H9 (cell line): ENCODE results near the gene TM9SF4. TPM values are rescaled to one million over a fixed set of nuclear protein-coding genes. Genes with fewer than 3 reads are reported as not detected.

ENCODE experiments used
- DNase-seq: peaks from one replicate; pipeline ENCODE4 v3.0.0-alpha.2; 2017
- H2AFZ ChIP-seq: one replicate; pipeline ENCODE4 v1.6.1; 2013; ENCODE audit warnings: mild to moderate bottlenecking, low read length, control low read depth, moderate library complexity
- H2AK5ac ChIP-seq: 2 replicates; pipeline ENCODE4 v1.6.1; 2013; ENCODE audit warnings: low read length, control low read depth, mixed read lengths; ENCODE audit not compliant: insufficient read length
- H2BK120ac ChIP-seq: one replicate; pipeline ENCODE4 v1.6.1; 2013; ENCODE audit warnings: low read depth, mild to moderate bottlenecking, low read length, control low read depth, inconsistent platforms; ENCODE audit not compliant: poor library complexity, severe bottlenecking
- H2BK12ac ChIP-seq: 2 replicates; pipeline ENCODE4 v1.6.1; 2013; ENCODE audit warnings: low read length, control low read depth, mixed read lengths, low read depth; ENCODE audit not compliant: insufficient read length
- H2BK15ac ChIP-seq: 2 replicates; pipeline ENCODE4 v1.6.1; 2013; ENCODE audit warnings: low read depth, low read length, control low read depth
- H2BK20ac ChIP-seq: one replicate; pipeline ENCODE4 v1.6.1; 2013; ENCODE audit warnings: low read depth, mild to moderate bottlenecking, low read length, control low read depth, inconsistent platforms; ENCODE audit not compliant: poor library complexity, severe bottlenecking
- H2BK5ac ChIP-seq: 2 replicates; pipeline ENCODE4 v1.6.1; 2013; ENCODE audit warnings: low read length, control low read depth, mixed read lengths; ENCODE audit not compliant: insufficient read length
- H3K14ac ChIP-seq: 2 replicates; pipeline ENCODE4 v1.6.1; 2013; ENCODE audit warnings: low read length, control low read depth; ENCODE audit not compliant: insufficient read depth
- H3K18ac ChIP-seq: 2 replicates; pipeline ENCODE4 v1.6.1; 2013; ENCODE audit warnings: low read depth, mild to moderate bottlenecking, mixed read lengths, low read length, control low read depth; ENCODE audit not compliant: insufficient read length
- H3K23ac ChIP-seq: 2 replicates; pipeline ENCODE4 v1.6.1; 2013; ENCODE audit warnings: low read length, control low read depth, mixed read lengths, low read depth; ENCODE audit not compliant: insufficient read length
- H3K23me2 ChIP-seq: 2 replicates; pipeline ENCODE4 v1.6.1; 2013; ENCODE audit warnings: low read depth, mild to moderate bottlenecking, mixed read lengths, low read length, control low read depth; ENCODE audit not compliant: insufficient read length, poor library complexity, severe bottlenecking
- H3K27ac ChIP-seq: 2 replicates; pipeline ENCODE4 v1.5.1; 2013; ENCODE audit warnings: low read length, control low read depth, mixed read lengths, low read depth; ENCODE audit not compliant: insufficient read length
- H3K27me3 ChIP-seq: 2 replicates; pipeline ENCODE4 v1.6.1; 2013; ENCODE audit warnings: low read length, control low read depth, inconsistent platforms; ENCODE audit not compliant: insufficient read depth
- H3K4ac ChIP-seq: 2 replicates; pipeline ENCODE4 v1.6.1; 2013; ENCODE audit warnings: low read depth, mild to moderate bottlenecking, control low read depth, inconsistent platforms, low read length, moderate library complexity
- H3K4me1 ChIP-seq: 2 replicates; pipeline ENCODE4 v1.6.1; 2013; ENCODE audit warnings: low read length, control low read depth, inconsistent platforms; ENCODE audit not compliant: insufficient read depth
- H3K4me2 ChIP-seq: 2 replicates; pipeline ENCODE4 v1.6.1; 2013; ENCODE audit warnings: low read length, control low read depth, mixed read lengths; ENCODE audit not compliant: insufficient read length, insufficient read depth
- H3K56ac ChIP-seq: 2 replicates; pipeline ENCODE4 v1.6.1; 2013; ENCODE audit warnings: low read depth, mild to moderate bottlenecking, mixed read lengths, low read length, control low read depth; ENCODE audit not compliant: insufficient read length
- H3K79me1 ChIP-seq: 2 replicates; pipeline ENCODE4 v1.6.1; 2013; ENCODE audit warnings: low read depth, mild to moderate bottlenecking, moderate library complexity, low read length, control low read depth, inconsistent platforms; ENCODE audit not compliant: insufficient read depth, poor library complexity, severe bottlenecking
- H3K79me2 ChIP-seq: 2 replicates; pipeline ENCODE4 v1.6.1; 2013; ENCODE audit warnings: low read length, control low read depth, inconsistent platforms; ENCODE audit not compliant: insufficient read depth
- H3K9ac ChIP-seq: 2 replicates; pipeline ENCODE4 v1.6.1; 2013; ENCODE audit warnings: low read length, control low read depth, mixed read lengths; ENCODE audit not compliant: insufficient read length; ENCODE audit errors: extremely low read depth
- H3K9me3 ChIP-seq: one replicate; pipeline ENCODE4 v1.6.1; 2013; ENCODE audit warnings: low read depth, low read length, inconsistent platforms; ENCODE audit not compliant: control insufficient read depth
- H3T11ph ChIP-seq: one replicate; pipeline ENCODE4 v1.6.1; 2013; ENCODE audit warnings: mild to moderate bottlenecking, low read length, control low read depth, inconsistent platforms
- H4K20me1 ChIP-seq: one replicate; pipeline ENCODE4 v1.6.1; 2013; ENCODE audit not compliant: control insufficient read depth, insufficient read length, insufficient read depth
- H4K5ac ChIP-seq: 2 replicates; pipeline ENCODE4 v1.6.1; 2013; ENCODE audit warnings: low read depth, mild to moderate bottlenecking, mixed read lengths, low read length, control low read depth; ENCODE audit not compliant: insufficient read length
- H4K8ac ChIP-seq: replicated peaks from 2 replicates; pipeline ENCODE4 v1.6.1; 2013; ENCODE audit warnings: low read length, control low read depth, mixed read lengths, low read depth; ENCODE audit not compliant: insufficient read length
- H4K91ac ChIP-seq: 2 replicates; pipeline ENCODE4 v1.6.1; 2013; ENCODE audit warnings: low read depth, mild to moderate bottlenecking, moderate library complexity, mixed read lengths, low read length, control low read depth; ENCODE audit not compliant: insufficient read length
- H3K27ac Mint-ChIP-seq, 3 experiments: 2 replicates in 2 of 3; 3 replicates in 1 of 3; pipeline ENCODE4 v1.8.0; 2020 to 2021; ENCODE audit warnings: mixed read lengths in 3 of 3, mild to moderate bottlenecking in 1 of 3, moderate library complexity in 1 of 3
- H3K27me3 Mint-ChIP-seq: 2 replicates; pipeline ENCODE4 v1.8.0; 2021; ENCODE audit warnings: low read depth, mild to moderate bottlenecking, moderate library complexity, mixed read lengths
- H3K36me3 Mint-ChIP-seq, 3 experiments: 2 replicates in 2 of 3; 3 replicates in 1 of 3; pipeline ENCODE4 v1.8.0; 2020 to 2021; ENCODE audit warnings: low read depth in 3 of 3, mixed read lengths in 3 of 3; ENCODE audit not compliant: insufficient read depth in 1 of 3
- H3K4me1 Mint-ChIP-seq, 2 experiments: 2 replicates each; pipeline ENCODE4 v1.8.0; 2020; ENCODE audit warnings: mixed read lengths in 2 of 2
- H3K4me3 Mint-ChIP-seq, 2 experiments: 2 replicates in 1 of 2; 3 replicates in 1 of 2; pipeline ENCODE4 v1.8.0; 2020 to 2021; ENCODE audit warnings: mild to moderate bottlenecking in 2 of 2, mixed read lengths in 2 of 2, moderate library complexity in 1 of 2
- H3K9me3 Mint-ChIP-seq, 2 experiments: 2 replicates in 1 of 2; 3 replicates in 1 of 2; pipeline ENCODE4 v1.8.0; 2020; ENCODE audit warnings: mild to moderate bottlenecking in 2 of 2, mixed read lengths in 2 of 2, moderate library complexity in 1 of 2
- WGBS: extraction: QIAGEN DNeasy Blood & Tissue Kit; methylation state at CpG from one replicate; pipeline ENCODE4 v1.1.7; 2013; ENCODE audit warnings: missing lambda C conversion rate, low lambda C conversion rate, mixed read lengths; ENCODE audit not compliant: insufficient read length; ENCODE audit errors: extremely low coverage; 5-methylcytosine and 5-hydroxymethylcytosine counted together
- total RNA-seq: library from RNA; stranded (reverse); gene quantifications from 2 replicates; pipeline ENCODE4 v1.2.1, GENCODE V29; 2021
- TF ChIP-seq, protein P1 (sequence below): fragments of 200-600 bp; sonication (generic); conservative IDR thresholded peaks from 3 replicates; pipeline ENCODE4 v1.8.0; 2021; ENCODE audit warnings: antibody characterized with exemption, mild to moderate bottlenecking

The TM9SF4 gene
- total RNA-seq, 1 experiment from 2014 or later = 62.3 TPM

- Histone ChIP-seq H4K5ac (no peak overlapping the region), H4K20me1 (no peaks in the 10 kb centered on the region), H3K9ac (no peak overlapping the region), H3K23me2 (no peaks in the 10 kb centered on the region), H3K4me1 (no peaks in the 10 kb centered on the region), H3K14ac (no peak overlapping the region), H2BK15ac (no peak overlapping the region), H2BK5ac (no peak overlapping the region), H3K56ac (no peak overlapping the region), H4K91ac (no peak overlapping the region), H3K27me3 (no peaks in the 10 kb centered on the region), H2BK120ac (no peak overlapping the region), H3K79me2 (no peaks in the 10 kb centered on the region), H2BK20ac (no peak overlapping the region), H3T11ph (no peak overlapping the region), H4K8ac (no peak overlapping the region), H3K4me2 (no peak overlapping the region), H3K27ac (no peak overlapping the region), H2AK5ac (no peak overlapping the region), H3K23ac (no peak overlapping the region), H2BK12ac (no peak overlapping the region), H3K9me3 (no peaks in the 10 kb centered on the region), H3K79me1 (no peaks in the 10 kb centered on the region), H3K18ac (no peak overlapping the region), H3K4ac (no peak overlapping the region), H2AFZ (no peak overlapping the region)
- DNase-seq = no peak
- Mint-ChIP-seq H3K4me1 (0 out of 4 replicates have a peak, but pooled peaks cover 0 to 2% of the 10 kb centered on the region in 2 experiments), H3K27ac (no peak overlapping the region), H3K4me3 (no peak overlapping the region), H3K36me3 (peaks cover 5 to 7% (median 7%) of the 10 kb centered on the region in 3 experiments; a peak in 6 of 7 replicates), H3K27me3 (no peaks in the 10 kb centered on the region; the same call in 1 of the 2 replicates), H3K9me3 (peaks cover 10 to 13% of the 10 kb centered on the region in 2 experiments)
- TF ChIP-seq, protein P1, sequence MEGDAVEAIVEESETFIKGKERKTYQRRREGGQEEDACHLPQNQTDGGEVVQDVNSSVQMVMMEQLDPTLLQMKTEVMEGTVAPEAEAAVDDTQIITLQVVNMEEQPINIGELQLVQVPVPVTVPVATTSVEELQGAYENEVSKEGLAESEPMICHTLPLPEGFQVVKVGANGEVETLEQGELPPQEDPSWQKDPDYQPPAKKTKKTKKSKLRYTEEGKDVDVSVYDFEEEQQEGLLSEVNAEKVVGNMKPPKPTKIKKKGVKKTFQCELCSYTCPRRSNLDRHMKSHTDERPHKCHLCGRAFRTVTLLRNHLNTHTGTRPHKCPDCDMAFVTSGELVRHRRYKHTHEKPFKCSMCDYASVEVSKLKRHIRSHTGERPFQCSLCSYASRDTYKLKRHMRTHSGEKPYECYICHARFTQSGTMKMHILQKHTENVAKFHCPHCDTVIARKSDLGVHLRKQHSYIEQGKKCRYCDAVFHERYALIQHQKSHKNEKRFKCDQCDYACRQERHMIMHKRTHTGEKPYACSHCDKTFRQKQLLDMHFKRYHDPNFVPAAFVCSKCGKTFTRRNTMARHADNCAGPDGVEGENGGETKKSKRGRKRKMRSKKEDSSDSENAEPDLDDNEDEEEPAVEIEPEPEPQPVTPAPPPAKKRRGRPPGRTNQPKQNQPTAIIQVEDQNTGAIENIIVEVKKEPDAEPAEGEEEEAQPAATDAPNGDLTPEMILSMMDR = no peak
- no CpG with 5 or more reads among the region's 2 CpGs for WGBS
Observed at GRCh38 chr20:32179515-32179914, 70.0 kb downstream of the TM9SF4 start.
